Spleen (tissue), 7 donors: Measurements from ENCODE around the gene GMDS.

Experiments
- POLR2A ChIP-seq, 3 donors: fragments of 450-650 bp; IDR thresholded peaks; one replicate each; pipeline ENCODE4 v1.5.1; 2017; ENCODE audit warnings: antibody characterized with exemption in 3 of 3, mild to moderate bottlenecking in 1 of 3
- TF ChIP-seq, protein P1 (sequence below), 11 experiments: fragments of 200-600 bp in 7 of 11; fragments of 450-650 bp in 4 of 11; sonication (generic) in 4 of 11; IDR thresholded peaks in 8 of 11; conservative IDR thresholded peaks in 3 of 11; 1 replicate in 7 of 11; 2 replicates in 4 of 11; pipeline versions ENCODE4 v1.4.0 to v1.8.0; 2016 to 2021; ENCODE audit warnings: antibody characterized with exemption in 11 of 11, inconsistent platforms in 4 of 11, mild to moderate bottlenecking in 1 of 11
- donor health status: DM: no; HTN: no; CAD: no; lungs with moderate emphysema.
- donor health status: DM: no; HTN: no; CAD: no.
- donor health status: DM: no; HTN: no; CAD: no.

GRCh38 chr6:1820165-1820564 lies 425.2 kb downstream of the GMDS start:
- TF ChIP-seq, protein P1, sequence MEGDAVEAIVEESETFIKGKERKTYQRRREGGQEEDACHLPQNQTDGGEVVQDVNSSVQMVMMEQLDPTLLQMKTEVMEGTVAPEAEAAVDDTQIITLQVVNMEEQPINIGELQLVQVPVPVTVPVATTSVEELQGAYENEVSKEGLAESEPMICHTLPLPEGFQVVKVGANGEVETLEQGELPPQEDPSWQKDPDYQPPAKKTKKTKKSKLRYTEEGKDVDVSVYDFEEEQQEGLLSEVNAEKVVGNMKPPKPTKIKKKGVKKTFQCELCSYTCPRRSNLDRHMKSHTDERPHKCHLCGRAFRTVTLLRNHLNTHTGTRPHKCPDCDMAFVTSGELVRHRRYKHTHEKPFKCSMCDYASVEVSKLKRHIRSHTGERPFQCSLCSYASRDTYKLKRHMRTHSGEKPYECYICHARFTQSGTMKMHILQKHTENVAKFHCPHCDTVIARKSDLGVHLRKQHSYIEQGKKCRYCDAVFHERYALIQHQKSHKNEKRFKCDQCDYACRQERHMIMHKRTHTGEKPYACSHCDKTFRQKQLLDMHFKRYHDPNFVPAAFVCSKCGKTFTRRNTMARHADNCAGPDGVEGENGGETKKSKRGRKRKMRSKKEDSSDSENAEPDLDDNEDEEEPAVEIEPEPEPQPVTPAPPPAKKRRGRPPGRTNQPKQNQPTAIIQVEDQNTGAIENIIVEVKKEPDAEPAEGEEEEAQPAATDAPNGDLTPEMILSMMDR (IDR thresholded peaks at IDR 0.05 in 8 of 11, conservative IDR thresholded peaks at IDR 0.05 in 3 of 11) = no peak
- TF ChIP-seq POLR2A (IDR thresholded peaks at IDR 0.05) = no peak
